ENCODE results near the gene UQCRQ.

The UQCRQ gene

GRCh38 chr5:132872788-132873118 lies 6.3 kb downstream of the UQCRQ start:
- DNase-seq: no peak

- no peak for DNase-seq
Observed at GRCh38 chr5:132873119-132873929, 6.9 kb downstream of the UQCRQ start, which contains the start of gene LEAP2. LEAP2 (plus strand) TSS chr5:132873668; CDS start chr5:132873695, 27 bp downstream.

DNA sequence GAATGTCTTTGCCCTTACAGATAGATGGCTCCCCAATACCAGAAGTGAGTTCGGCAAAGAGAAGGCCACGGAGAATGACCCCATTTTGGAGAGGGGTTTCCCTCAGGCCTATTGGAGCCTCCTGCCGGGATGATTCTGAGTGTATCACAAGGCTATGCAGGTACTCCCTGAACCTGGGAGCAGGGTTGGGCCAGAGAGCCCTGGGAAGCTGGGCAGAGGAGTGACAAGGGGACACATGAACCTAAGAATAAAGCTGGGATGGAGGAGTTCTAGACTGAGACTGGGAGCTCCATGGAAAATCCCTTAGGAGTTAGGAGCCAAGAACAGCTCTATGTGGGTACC lies 7.5 kb downstream of the UQCRQ start:
- DNase-seq: no peak

GRCh38 chr5:132876020-132876759 lies 9.7 kb downstream of the UQCRQ start:
- DNase-seq: no peak

DNA sequence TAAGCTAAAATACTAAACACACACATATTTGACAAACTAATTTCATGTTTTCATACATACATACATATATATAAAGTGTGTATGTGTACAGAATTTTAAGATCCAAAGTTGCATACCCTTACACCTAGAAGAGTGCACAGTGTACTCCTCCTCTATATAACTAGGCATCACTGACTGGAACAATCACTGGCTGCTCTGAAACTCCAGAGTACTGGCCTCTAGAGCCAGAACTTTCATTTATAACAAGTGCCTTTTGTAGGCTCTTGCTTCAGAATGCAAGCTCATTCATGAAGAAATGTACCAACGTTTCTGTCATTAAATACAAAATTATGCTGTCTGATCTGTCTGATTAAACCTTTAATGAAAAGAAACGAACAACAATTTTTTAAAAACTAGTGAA lies 11.0 kb downstream of the UQCRQ start:
- no peak for DNase-seq

DNA sequence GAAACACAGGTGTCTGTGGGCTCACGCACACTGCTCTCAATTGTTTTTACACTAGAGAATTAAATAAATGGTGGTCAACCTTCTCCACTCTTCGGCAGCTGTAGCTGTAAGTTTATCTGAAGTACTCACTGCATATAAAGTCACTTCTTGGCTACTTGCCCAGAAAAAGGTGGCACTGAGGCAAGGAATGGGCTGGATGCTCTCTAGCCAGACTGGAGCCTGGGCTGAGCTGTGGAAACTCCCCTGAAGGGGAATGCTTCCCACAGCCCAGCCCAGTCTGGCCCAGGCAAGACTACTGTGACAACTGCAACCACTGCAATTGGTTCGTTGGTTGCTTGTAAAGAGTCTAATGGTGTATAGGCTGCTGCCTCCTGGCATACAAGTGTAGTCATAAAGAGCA lies 11.5 kb downstream of the UQCRQ start:
- no peak for DNase-seq

DNA sequence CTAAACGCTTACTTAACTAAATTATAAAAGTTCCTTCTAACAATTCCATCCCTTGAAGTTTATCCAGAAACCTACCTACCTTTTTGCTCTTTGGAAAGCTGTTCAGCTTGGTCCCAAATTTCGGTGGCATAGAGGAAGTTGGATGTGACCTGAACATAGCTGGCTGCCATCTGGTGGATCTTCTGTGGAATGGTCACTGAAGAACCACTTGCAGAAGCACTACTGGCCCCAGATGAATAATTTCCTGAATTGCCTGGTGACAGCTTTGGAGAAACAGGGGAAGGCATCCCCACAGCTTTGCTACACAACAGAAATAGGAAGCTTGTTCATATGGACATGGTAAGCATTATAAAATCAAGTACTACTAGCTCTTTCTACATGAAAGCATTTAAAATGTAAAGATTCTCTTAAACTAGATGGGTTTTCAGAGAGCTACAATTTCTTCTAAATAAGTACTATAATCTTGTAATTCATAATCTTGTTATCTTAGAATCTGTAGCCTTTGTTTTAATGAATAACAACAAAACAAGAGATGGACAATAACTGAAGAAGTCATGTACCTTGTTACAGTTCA lies 16.9 kb downstream of the UQCRQ start:
- no peak for DNase-seq

- no peak for DNase-seq
Observed at GRCh38 chr5:132884548-132884947, 18.1 kb downstream of the UQCRQ start.

GRCh38 chr5:132886064-132886823 lies 19.8 kb downstream of the UQCRQ start:
- DNase-seq: no peak

DNA sequence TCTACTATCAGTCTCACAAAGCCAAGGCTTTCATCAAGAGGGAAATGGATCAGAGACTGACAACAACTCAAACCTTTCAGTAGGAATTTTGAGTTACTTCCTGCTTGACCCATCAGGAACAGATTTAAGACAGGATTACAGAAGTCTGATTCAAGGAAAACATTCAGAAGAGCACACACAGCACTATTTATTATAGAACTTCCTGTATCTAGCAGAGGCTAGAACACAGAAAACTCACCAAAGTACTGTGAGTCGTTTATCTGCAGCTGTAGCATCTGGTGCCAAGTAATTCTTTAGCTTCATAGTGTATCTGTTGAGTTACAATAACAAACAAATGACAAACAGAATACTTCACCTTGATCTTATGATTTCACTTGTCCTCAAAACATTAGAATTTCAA lies 20.8 kb downstream of the UQCRQ start:
- DNase-seq: no peak

- DNase-seq: no peak
Observed at GRCh38 chr5:132889501-132889900, 23.1 kb downstream of the UQCRQ start.

- DNase-seq: no peak
Observed at GRCh38 chr5:132890817-132891216, 24.4 kb downstream of the UQCRQ start.

- no peak for DNase-seq
Observed at GRCh38 chr5:132895719-132896305, 29.4 kb downstream of the UQCRQ start.

- no peak for DNase-seq
Observed at GRCh38 chr5:132896685-132897084, 30.2 kb downstream of the UQCRQ start.

DNA sequence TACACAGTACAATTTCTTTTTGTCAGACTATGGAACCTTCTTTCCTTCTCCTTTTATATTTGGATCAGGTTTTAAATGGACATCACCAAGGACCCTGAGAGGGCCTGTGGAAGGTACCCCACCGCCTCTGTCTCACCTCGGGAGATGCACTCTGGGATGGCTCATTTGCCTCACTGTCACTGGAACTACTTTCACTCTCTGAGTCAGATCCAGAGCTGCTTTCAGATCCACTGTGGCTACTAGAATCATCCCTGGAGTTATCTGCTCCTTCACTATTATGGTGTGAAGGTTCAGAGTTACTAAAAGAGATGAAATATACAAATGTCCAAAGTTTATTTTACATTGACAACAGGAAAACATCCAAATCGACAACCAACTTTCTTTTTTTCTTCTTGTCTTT lies 31.7 kb downstream of the UQCRQ start:
- DNase-seq: no peak

- DNase-seq: no peak
Observed at GRCh38 chr5:132901036-132901435, 34.6 kb downstream of the UQCRQ start.

DNA sequence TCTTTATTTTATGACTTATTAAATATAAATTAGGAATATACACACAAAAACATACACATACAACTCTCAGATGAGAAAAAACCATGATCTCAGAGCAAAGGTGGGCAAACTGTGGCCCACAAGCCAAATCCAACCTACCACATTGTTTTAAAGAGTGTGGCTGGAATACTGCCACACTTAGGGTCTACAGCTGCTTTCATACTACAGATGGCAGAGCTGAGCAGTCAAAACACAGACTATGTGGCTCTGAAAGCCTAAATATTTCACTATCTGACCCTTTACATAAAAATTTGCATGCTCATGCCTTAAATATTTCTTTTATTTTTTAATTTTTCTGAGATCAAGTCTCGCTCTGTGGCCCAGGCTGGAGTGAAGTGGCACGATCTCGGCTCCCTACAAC lies 35.3 kb downstream of the UQCRQ start:
- no peak for DNase-seq

DNA sequence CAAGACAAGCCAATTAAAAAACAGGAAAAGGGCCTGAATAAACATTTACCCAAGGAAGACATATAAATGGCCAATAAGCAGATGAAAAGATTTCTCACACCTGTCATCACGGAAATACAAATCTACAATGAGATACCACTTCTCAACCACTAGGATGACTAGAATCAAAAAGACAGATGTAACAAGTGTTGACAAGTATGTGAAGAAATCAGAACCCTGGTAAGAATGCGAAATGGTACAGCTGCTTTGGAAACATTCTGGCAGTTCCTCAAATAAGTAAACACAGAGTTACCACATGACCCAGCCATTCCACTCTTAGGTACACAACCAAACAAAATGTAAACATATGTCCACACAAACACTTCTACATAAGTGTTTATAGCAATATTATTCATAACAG lies 39.5 kb downstream of the UQCRQ start:
- no peak for DNase-seq

GRCh38 chr5:132907161-132907560 lies 40.7 kb downstream of the UQCRQ start:
- DNase-seq: no peak

DNA sequence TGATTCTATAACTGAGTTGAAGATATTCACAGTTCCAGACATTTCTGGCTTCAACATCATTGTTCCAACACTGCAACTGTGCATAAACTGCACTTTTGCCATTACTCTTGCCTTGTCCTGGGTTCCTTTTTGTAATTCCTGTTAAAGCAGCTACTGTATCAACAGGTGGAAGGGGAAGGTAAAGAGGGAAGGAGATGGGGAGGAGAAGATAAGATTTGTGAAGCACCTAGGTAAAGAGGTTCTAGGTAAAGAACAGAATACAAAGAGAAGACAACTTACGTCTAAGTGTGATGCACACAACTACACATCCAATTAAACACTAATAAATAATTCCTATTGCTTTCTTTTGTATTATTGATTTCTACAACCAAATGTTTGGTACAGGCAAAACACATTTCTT lies 43.3 kb downstream of the UQCRQ start:
- DNase-seq: no peak

GRCh38 chr5:132915681-132916080 lies 49.2 kb downstream of the UQCRQ start:
- no peak for DNase-seq

- no peak for DNase-seq
Observed at GRCh38 chr5:132916086-132916485, 49.6 kb downstream of the UQCRQ start.

All from activated naive CD4-positive, alpha-beta T cell (primary cell).